ENCODE data around the gene TEX22. TPM values are rescaled to one million over a fixed set of nuclear protein-coding genes. Genes with fewer than 3 reads are reported as not detected.

TEX22 gene
- total and polyA plus RNA-seq, 4 donors = 0.02 to 0.14 (median 0.08) TPM; not detected in 1

DNA sequence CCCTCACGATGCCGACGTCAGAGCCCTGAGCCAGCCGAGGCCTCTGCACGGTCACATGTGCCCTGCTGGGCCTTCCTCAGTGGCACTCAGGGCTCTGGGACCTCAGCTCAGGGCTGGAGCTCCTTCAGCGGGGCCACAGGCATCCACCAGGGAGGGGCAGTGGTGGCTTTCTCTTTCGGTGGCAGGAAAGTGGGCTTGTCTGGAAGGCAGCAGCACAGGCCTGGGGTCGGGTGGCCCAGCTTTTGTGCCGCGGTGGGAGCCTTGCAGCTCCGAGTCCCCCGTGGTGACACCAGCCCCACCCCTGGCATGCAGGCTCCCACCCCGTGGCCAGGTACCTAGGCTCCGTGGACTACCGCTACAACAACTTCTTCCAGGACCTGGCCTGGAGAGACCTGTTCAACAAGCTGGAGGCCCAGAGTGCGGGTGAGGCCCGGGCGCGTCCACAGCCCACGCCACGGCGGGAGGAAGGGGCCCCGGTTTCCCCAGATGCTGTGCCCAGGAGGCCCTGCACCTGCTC lies 14.2 kb upstream of the TEX22 start:
- no peak for TF ChIP-seq RAD21 (IDR thresholded peaks at IDR 0.05)
- no peak for TF ChIP-seq EGR1 (IDR thresholded peaks at IDR 0.05; ENCODE audit: low read depth in 2 of 2)
- TF ChIP-seq MAX (IDR thresholded peaks at IDR 0.05) = no peak
- no peak for TF ChIP-seq HNF4A (conservative IDR thresholded peaks at IDR 0.05)
- no peak for TF ChIP-seq TAF1 (conservative IDR thresholded peaks at IDR 0.05)
- no peak for TF ChIP-seq REST (IDR thresholded peaks at IDR 0.05)
- TF ChIP-seq GABPA (IDR thresholded peaks at IDR 0.05 in 1 of 2, conservative IDR thresholded peaks at IDR 0.05 in 1 of 2) = no peak
- TF ChIP-seq, protein P1, sequence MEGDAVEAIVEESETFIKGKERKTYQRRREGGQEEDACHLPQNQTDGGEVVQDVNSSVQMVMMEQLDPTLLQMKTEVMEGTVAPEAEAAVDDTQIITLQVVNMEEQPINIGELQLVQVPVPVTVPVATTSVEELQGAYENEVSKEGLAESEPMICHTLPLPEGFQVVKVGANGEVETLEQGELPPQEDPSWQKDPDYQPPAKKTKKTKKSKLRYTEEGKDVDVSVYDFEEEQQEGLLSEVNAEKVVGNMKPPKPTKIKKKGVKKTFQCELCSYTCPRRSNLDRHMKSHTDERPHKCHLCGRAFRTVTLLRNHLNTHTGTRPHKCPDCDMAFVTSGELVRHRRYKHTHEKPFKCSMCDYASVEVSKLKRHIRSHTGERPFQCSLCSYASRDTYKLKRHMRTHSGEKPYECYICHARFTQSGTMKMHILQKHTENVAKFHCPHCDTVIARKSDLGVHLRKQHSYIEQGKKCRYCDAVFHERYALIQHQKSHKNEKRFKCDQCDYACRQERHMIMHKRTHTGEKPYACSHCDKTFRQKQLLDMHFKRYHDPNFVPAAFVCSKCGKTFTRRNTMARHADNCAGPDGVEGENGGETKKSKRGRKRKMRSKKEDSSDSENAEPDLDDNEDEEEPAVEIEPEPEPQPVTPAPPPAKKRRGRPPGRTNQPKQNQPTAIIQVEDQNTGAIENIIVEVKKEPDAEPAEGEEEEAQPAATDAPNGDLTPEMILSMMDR (IDR thresholded peaks at IDR 0.05; ENCODE audit: low read depth, low read length, missing input control) = no peak
- no peak for TF ChIP-seq YY1 (IDR thresholded peaks at IDR 0.05)
- TF ChIP-seq FOXA1 (IDR thresholded peaks at IDR 0.05) = no peak
- TF ChIP-seq, protein P2, sequence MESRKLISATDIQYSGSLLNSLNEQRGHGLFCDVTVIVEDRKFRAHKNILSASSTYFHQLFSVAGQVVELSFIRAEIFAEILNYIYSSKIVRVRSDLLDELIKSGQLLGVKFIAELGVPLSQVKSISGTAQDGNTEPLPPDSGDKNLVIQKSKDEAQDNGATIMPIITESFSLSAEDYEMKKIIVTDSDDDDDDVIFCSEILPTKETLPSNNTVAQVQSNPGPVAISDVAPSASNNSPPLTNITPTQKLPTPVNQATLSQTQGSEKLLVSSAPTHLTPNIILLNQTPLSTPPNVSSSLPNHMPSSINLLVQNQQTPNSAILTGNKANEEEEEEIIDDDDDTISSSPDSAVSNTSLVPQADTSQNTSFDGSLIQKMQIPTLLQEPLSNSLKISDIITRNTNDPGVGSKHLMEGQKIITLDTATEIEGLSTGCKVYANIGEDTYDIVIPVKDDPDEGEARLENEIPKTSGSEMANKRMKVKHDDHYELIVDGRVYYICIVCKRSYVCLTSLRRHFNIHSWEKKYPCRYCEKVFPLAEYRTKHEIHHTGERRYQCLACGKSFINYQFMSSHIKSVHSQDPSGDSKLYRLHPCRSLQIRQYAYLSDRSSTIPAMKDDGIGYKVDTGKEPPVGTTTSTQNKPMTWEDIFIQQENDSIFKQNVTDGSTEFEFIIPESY (IDR thresholded peaks at IDR 0.05) = no peak
- TF ChIP-seq NR2F2 (IDR thresholded peaks at IDR 0.05) = no peak
- no peak for TF ChIP-seq HNF4G (IDR thresholded peaks at IDR 0.05)
- TF ChIP-seq JUND (IDR thresholded peaks at IDR 0.05) = no peak
- no peak for TF ChIP-seq SP1 (IDR thresholded peaks at IDR 0.05)
- no peak for TF ChIP-seq ATF3 (IDR thresholded peaks at IDR 0.05)
- no peak for TF ChIP-seq FOXA2 (IDR thresholded peaks at IDR 0.05)
- no peak for TF ChIP-seq RXRA (IDR thresholded peaks at IDR 0.05)
- no peak overlapping the region for H3K27ac ChIP-seq (ENCODE audit: low read depth in 1 of 2, low read length in 2 of 2)
- H3K9me3 ChIP-seq (ENCODE audit: control insufficient read depth in 4 of 4, low read length in 3 of 4) = no peaks in the 10 kb centered on the region
- no peak overlapping the region for H3K9ac ChIP-seq (ENCODE audit: low read depth in 1 of 2, low read length in 2 of 2)
- DNase-seq (ENCODE audit: low spot score) = no peak
- WGBS = 95% methylated on average over 23 of the region's 23 CpGs
- H3K4me1 ChIP-seq (ENCODE audit: control insufficient read depth in 4 of 4, insufficient read depth in 4 of 4, low read length in 3 of 4) = no peaks in the 10 kb centered on the region
- peaks cover 0 to 21% (median 5%) of the 10 kb centered on the region in 4 donors for H3K36me3 ChIP-seq (ENCODE audit: control insufficient read depth in 4 of 4, insufficient read depth in 3 of 4, low read depth in 1 of 4, low read length in 3 of 4)
- H3K4me3 ChIP-seq (ENCODE audit: low read depth in 1 of 3, low read length in 3 of 3) = no peak overlapping the region
- H3K27me3 ChIP-seq (ENCODE audit: control insufficient read depth in 4 of 4, insufficient read depth in 4 of 4, low read length in 3 of 4) = no peaks in the 10 kb centered on the region

Data from liver (tissue), 9 donors.